DND-41 (cell line): ENCODE data around the gene KLK14.

Experiments
- ATAC-seq: fragments of 200-7000 bp; cut with Tn5 transposase; 3 replicates; pipeline ENCODE4 v1.9.1; 2021; ENCODE audit warnings: low read depth; ENCODE audit not compliant: insufficient read depth
- DNase-seq: peaks from one replicate; pipeline ENCODE4 v3.0.0-alpha.2; 2020
- H2AFZ ChIP-seq: 2 replicates; pipeline ENCODE4 v1.6.0; 2012; ENCODE audit warnings: low read depth, low read length
- H3K27ac ChIP-seq: 2 replicates; pipeline ENCODE4 v1.5.1; 2012; ENCODE audit warnings: low read length, inconsistent platforms
- H3K27me3 ChIP-seq: fragments of 200-600 bp; sonication (generic); 2 replicates; pipeline ENCODE4 v1.6.0; 2012; ENCODE audit warnings: low read length, mild to moderate bottlenecking, inconsistent platforms; ENCODE audit not compliant: insufficient read depth, poor library complexity
- H3K36me3 ChIP-seq: 2 replicates; pipeline ENCODE4 v1.5.1; 2012; ENCODE audit warnings: low read length, inconsistent platforms; ENCODE audit not compliant: insufficient read depth
- H3K4me1 ChIP-seq: 2 replicates; pipeline ENCODE4 v1.5.1; 2012; ENCODE audit warnings: mild to moderate bottlenecking, low read length; ENCODE audit not compliant: insufficient read depth
- H3K4me2 ChIP-seq: 2 replicates; pipeline ENCODE4 v1.6.0; 2012; ENCODE audit warnings: mild to moderate bottlenecking, moderate library complexity, low read length, inconsistent platforms; ENCODE audit not compliant: insufficient read depth
- H3K4me3 ChIP-seq, 2 experiments: fragments of 200-600 bp in 1 of 2; shearing (Covaris generic) in 1 of 2; 2 replicates each; pipeline ENCODE4 v1.5.1; 2012 to 2016; ENCODE audit warnings: inconsistent platforms in 2 of 2, low read length in 2 of 2, mild to moderate bottlenecking in 2 of 2, low read depth in 1 of 2, moderate library complexity in 1 of 2
- H3K79me2 ChIP-seq: 2 replicates; pipeline ENCODE4 v1.6.0; 2012; ENCODE audit warnings: low read length, inconsistent platforms; ENCODE audit not compliant: insufficient read depth
- H3K9ac ChIP-seq: 2 replicates; pipeline ENCODE4 v1.6.0; 2012; ENCODE audit warnings: low read depth, mild to moderate bottlenecking, inconsistent platforms, low read length, moderate library complexity
- H3K9me3 ChIP-seq: 2 replicates; pipeline ENCODE4 v1.5.1; 2012; ENCODE audit warnings: low read length, moderate library complexity, mild to moderate bottlenecking, inconsistent platforms; ENCODE audit not compliant: insufficient read depth, severe bottlenecking
- H4K20me1 ChIP-seq: 2 replicates; pipeline ENCODE4 v1.6.0; 2012; ENCODE audit warnings: low read length; ENCODE audit not compliant: insufficient read depth
- EZH2 ChIP-seq: IDR thresholded peaks from 3 replicates; pipeline ENCODE4 v1.6.1; 2012; ENCODE audit warnings: borderline replicate concordance, low read depth, mild to moderate bottlenecking, moderate library complexity, low read length, inconsistent platforms; ENCODE audit not compliant: severe bottlenecking
- TF ChIP-seq, protein P1 (sequence below): IDR thresholded peaks from 2 replicates; pipeline ENCODE4 v1.5.1; 2012; ENCODE audit warnings: borderline replicate concordance, low read length, moderate library complexity, mild to moderate bottlenecking; ENCODE audit not compliant: poor library complexity, severe bottlenecking; ENCODE audit errors: extremely low read depth

The KLK14 gene

DNA sequence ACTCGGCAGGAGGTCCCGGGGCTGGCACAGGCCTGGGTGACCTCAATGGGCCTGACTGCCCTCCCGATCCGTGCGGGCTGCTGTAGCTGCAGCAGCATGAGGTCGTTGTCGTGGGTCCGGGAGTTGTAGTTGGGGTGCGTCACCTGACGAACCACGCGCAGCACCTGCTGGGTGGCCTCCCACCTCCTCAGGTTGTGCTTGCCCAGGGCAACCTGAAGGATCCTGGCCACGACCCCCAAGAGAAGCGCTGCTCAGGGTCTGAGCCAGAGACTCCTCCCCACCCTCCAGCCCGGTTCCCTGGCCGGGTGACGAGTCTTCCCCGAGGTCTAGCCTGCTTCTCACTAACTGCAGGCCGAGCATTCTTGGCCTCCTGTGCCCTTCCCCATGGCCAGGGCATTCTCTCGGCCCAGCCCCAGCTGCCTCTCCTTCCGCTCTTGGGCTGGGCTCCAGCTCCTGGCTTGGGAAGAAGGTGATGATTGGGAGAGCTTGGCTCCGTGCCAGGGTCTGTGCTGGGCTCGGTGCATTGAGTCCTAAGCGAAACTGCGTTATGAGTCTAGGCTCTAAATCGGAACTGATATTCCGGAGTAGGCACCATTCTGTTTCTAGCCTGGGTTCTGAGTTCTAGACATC, 3.1 kb downstream of the KLK14 start:
- DNase-seq = no peak
- TF ChIP-seq EZH2 = no peak
- TF ChIP-seq, protein P1, sequence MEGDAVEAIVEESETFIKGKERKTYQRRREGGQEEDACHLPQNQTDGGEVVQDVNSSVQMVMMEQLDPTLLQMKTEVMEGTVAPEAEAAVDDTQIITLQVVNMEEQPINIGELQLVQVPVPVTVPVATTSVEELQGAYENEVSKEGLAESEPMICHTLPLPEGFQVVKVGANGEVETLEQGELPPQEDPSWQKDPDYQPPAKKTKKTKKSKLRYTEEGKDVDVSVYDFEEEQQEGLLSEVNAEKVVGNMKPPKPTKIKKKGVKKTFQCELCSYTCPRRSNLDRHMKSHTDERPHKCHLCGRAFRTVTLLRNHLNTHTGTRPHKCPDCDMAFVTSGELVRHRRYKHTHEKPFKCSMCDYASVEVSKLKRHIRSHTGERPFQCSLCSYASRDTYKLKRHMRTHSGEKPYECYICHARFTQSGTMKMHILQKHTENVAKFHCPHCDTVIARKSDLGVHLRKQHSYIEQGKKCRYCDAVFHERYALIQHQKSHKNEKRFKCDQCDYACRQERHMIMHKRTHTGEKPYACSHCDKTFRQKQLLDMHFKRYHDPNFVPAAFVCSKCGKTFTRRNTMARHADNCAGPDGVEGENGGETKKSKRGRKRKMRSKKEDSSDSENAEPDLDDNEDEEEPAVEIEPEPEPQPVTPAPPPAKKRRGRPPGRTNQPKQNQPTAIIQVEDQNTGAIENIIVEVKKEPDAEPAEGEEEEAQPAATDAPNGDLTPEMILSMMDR = no peak
- H3K9me3 ChIP-seq = no peaks in the 10 kb centered on the region
- H3K4me2 ChIP-seq = no peak overlapping the region
- H4K20me1 ChIP-seq = no peaks in the 10 kb centered on the region
- H2AFZ ChIP-seq = no peak overlapping the region
- H3K79me2 ChIP-seq = no peaks in the 10 kb centered on the region
- no peak overlapping the region for H3K9ac ChIP-seq
- no peak overlapping the region for H3K4me3 ChIP-seq
- no peak for ATAC-seq
- H3K4me1 ChIP-seq = no peaks in the 10 kb centered on the region
- H3K27me3 ChIP-seq = no peaks in the 10 kb centered on the region
- H3K27ac ChIP-seq = no peak overlapping the region
- no peaks in the 10 kb centered on the region for H3K36me3 ChIP-seq

DNA sequence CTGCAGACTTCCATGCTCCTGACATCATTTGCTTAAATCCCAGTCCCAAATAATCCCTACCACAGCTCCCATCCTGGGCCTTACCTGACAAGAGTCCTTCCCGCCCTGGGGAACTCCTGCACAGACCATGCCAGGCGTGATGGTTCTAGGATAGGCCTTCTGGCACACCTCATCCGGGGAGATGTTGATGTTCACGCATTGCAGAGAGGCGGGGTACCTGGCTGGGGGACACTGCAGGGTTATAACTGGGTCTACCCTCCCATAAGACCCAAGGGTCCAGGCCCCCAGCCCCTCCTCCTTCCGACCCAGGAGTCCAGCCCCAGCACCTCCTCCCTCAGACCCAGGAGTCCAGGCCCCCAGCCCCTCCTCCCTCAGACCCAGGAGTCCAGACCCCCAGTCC, 4.0 kb downstream of the KLK14 start:
- Histone ChIP-seq H2AFZ (no peak overlapping the region), H3K4me2 (no peak overlapping the region), H3K27ac (no peak overlapping the region), H3K9me3 (no peaks in the 10 kb centered on the region), H3K27me3 (no peaks in the 10 kb centered on the region), H3K4me1 (no peaks in the 10 kb centered on the region), H3K4me3 (no peak overlapping the region), H4K20me1 (no peaks in the 10 kb centered on the region), H3K9ac (no peak overlapping the region), H3K79me2 (no peaks in the 10 kb centered on the region), H3K36me3 (no peaks in the 10 kb centered on the region)
- TF ChIP-seq EZH2 = no peak
- TF ChIP-seq, protein P1 = no peak
- ATAC-seq (no peak), DNase-seq (no peak)

DNA sequence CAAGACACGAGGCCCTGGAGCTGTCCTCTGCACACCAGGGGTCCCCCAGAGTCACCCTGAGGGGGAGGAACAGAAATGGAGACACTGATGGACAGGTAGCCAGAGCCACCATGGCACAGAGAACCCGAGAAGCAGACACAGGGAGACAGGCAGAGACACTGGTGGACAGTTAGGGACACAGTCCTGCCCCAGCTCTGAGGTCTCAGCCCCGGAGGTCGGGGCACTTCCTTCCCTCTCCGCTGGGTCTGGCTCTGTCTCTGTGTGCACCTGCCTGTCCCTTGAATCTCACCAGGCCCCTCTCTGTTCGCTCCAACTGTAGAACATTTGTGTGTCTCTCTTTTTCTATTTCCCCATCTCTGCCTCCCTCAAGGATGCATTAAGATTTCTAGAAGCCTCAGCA, 4.6 kb downstream of the KLK14 start:
- Histone ChIP-seq H3K9me3 (peaks cover 2% of the 10 kb centered on the region), H3K36me3 (no peaks in the 10 kb centered on the region), H3K27me3 (no peaks in the 10 kb centered on the region), H3K4me2 (no peak overlapping the region), H3K9ac (no peak overlapping the region), H3K4me1 (no peaks in the 10 kb centered on the region), H3K4me3 (no peak overlapping the region), H3K79me2 (no peaks in the 10 kb centered on the region), H4K20me1 (no peaks in the 10 kb centered on the region), H2AFZ (no peak overlapping the region), H3K27ac (no peak overlapping the region)
- ATAC-seq = no peak
- no peak for DNase-seq
- no peak for TF ChIP-seq EZH2
- TF ChIP-seq, protein P1 = no peak

DNA sequence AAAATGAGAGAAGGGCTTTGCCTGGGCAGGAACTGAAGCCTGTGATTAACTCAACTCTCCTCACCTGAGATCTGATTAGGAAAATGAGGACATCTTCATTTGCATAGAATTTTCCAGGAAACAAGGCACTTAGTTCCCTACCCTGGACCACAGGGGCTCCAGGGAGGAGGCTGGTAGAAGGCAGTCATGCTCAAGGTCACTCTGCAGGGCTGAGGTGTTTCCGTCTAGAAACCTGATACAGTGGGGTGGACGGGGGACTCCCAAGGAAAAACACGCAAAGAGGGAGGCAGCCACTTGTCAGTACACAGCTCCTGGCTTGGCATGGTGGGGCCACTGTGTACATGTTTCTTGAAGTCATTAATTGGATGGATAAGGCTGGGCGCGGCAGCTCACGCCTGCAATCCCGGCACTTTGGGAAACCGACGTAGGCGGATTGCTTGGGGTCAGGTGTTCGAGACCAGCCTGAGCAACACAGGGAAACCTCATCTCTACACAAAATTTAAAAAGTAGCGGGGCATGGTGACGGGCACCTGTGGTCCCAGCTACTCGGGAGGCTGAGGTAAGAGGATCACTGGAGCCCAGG, 6.0 kb downstream of the KLK14 start:
- ATAC-seq = no peak

More for the DNA sequence above, 6.0 kb downstream of the KLK14 start:
- Histone ChIP-seq H3K27ac (no peak overlapping the region), H3K4me1 (no peaks in the 10 kb centered on the region), H4K20me1 (no peaks in the 10 kb centered on the region), H3K9ac (no peak overlapping the region), H3K27me3 (no peaks in the 10 kb centered on the region), H3K9me3 (peaks cover 2% of the 10 kb centered on the region), H3K4me3 (no peak overlapping the region), H3K79me2 (no peaks in the 10 kb centered on the region), H2AFZ (no peak overlapping the region), H3K4me2 (no peak overlapping the region), H3K36me3 (no peaks in the 10 kb centered on the region)
- DNase-seq = no peak
- no peak for TF ChIP-seq EZH2
- TF ChIP-seq, protein P1 = no peak
